ENCODE measurements around the gene EFNB2.

The EFNB2 gene

DNA sequence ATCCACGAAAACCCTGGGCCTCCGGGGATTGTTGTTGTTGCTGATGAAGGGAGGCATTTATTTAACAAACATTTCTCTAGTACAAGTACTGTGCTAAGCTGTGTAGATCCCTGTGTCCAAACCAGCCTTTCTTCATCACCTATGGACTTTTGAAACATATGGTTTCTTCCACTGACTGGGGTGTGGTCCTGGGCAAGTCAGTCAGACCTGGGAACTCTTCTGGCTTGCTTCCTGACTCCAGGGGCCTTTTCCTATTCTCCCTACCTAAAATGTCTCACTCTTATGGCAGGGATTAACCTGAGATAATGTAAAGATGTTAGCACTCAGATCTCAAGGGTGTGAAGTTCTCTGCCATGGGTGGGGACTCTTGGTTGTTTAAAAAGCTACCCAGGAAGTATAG lies 46.8 kb downstream of the EFNB2 start:
- DNase-seq (ENCODE audit: insufficient read length, low spot score) (no peak), FAIRE-seq (no peak)
- TF ChIP-seq POLR2AphosphoS5 (IDR thresholded peaks at IDR 0.05; ENCODE audit: low read depth, low read length) (no peak), TAF1 (IDR thresholded peaks at IDR 0.05; ENCODE audit: low read depth, low read length) (no peak), PAX5 (IDR thresholded peaks at IDR 0.05; ENCODE audit: insufficient read depth, low read length, severe bottlenecking) (no peak), SPI1 (IDR thresholded peaks at IDR 0.05; ENCODE audit: low read depth, low read length) (no peak), POU2F2 (IDR thresholded peaks at IDR 0.05; ENCODE audit: low read depth, low read length) (no peak), POLR2A (IDR thresholded peaks at IDR 0.05; ENCODE audit: low read depth, low read length) (no peak)

DNA sequence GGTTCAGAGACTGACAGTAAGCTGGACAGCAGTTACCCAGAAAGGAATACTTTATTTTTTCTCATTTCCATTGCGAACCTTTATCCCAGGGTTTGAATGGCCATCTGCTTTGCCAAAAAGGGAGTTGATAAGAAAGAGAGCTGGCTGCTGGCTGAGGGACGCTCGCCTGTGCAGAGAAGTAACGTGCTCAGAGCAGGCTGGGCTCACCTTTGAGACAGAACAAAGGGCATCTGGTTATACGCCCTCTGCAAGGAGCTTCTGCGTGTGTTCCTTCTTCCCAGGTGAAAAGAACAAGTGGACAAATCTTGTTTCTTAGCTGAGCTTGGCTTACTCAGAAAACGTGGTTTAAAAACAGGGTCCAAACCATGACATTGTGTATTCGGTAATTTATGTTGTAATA lies 47.4 kb downstream of the EFNB2 start:
- TF ChIP-seq POU2F2 (IDR thresholded peaks at IDR 0.05; ENCODE audit: low read depth, low read length) = no peak
- no peak for TF ChIP-seq POLR2AphosphoS5 (IDR thresholded peaks at IDR 0.05; ENCODE audit: low read depth, low read length)
- no peak for TF ChIP-seq PAX5 (IDR thresholded peaks at IDR 0.05; ENCODE audit: insufficient read depth, low read length, severe bottlenecking)
- no peak for TF ChIP-seq POLR2A (IDR thresholded peaks at IDR 0.05; ENCODE audit: low read depth, low read length)
- TF ChIP-seq SPI1 (IDR thresholded peaks at IDR 0.05; ENCODE audit: low read depth, low read length) = no peak
- no peak for TF ChIP-seq TAF1 (IDR thresholded peaks at IDR 0.05; ENCODE audit: low read depth, low read length)
- FAIRE-seq (no peak), DNase-seq (ENCODE audit: insufficient read length, low spot score) (no peak)

GRCh38 chr13:106487129-106487528 lies 48.3 kb downstream of the EFNB2 start:
- no peak for TF ChIP-seq POLR2AphosphoS5 (IDR thresholded peaks at IDR 0.05; ENCODE audit: low read depth, low read length)
- TF ChIP-seq SPI1 (IDR thresholded peaks at IDR 0.05; ENCODE audit: low read depth, low read length) = no peak
- no peak for TF ChIP-seq POU2F2 (IDR thresholded peaks at IDR 0.05; ENCODE audit: low read depth, low read length)
- TF ChIP-seq TAF1 (IDR thresholded peaks at IDR 0.05; ENCODE audit: low read depth, low read length) = no peak
- TF ChIP-seq POLR2A (IDR thresholded peaks at IDR 0.05; ENCODE audit: low read depth, low read length) = no peak
- TF ChIP-seq PAX5 (IDR thresholded peaks at IDR 0.05; ENCODE audit: insufficient read depth, low read length, severe bottlenecking) = no peak
- FAIRE-seq (no peak), DNase-seq (ENCODE audit: insufficient read length, low spot score) (no peak)

- TF ChIP-seq PAX5 (IDR thresholded peaks at IDR 0.05; ENCODE audit: insufficient read depth, low read length, severe bottlenecking) = no peak
- no peak for TF ChIP-seq POU2F2 (IDR thresholded peaks at IDR 0.05; ENCODE audit: low read depth, low read length)
- no peak for TF ChIP-seq POLR2A (IDR thresholded peaks at IDR 0.05; ENCODE audit: low read depth, low read length)
- no peak for TF ChIP-seq SPI1 (IDR thresholded peaks at IDR 0.05; ENCODE audit: low read depth, low read length)
- no peak for TF ChIP-seq TAF1 (IDR thresholded peaks at IDR 0.05; ENCODE audit: low read depth, low read length)
- no peak for TF ChIP-seq POLR2AphosphoS5 (IDR thresholded peaks at IDR 0.05; ENCODE audit: low read depth, low read length)
- DNase-seq (ENCODE audit: insufficient read length, low spot score) (no peak), FAIRE-seq (no peak)
Observed at GRCh38 chr13:106486287-106486686, 49.2 kb downstream of the EFNB2 start.

DNA sequence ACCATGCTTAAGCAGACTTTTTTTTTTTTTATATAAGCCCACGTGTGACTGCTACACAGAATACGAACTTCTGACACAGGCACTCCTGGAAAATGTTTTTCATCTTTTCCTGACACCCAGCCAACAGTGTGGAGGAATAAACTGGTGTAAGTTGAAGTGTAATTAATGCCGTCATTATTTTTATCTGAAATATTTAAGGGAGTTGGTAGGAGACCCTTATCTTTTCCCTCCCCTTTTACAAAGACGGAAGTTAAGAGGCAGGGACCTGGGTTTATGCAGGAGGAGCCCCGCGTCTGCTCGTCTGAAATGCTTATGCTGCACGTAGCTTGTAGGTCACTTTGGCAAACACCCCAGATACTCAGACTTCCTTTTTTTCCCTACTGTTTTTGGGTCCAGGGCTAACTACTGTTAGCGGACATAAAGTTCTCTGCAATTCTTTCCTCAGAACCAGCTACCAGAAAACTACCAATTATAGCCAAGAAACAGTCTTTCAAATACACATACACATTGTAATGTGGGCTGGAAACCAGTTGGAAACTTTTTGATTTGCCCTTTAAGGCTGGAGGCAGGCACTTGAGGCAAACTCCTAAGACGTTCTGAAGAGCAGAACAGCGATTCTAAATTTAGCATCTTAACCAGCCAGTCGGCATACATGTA lies 50.8 kb downstream of the EFNB2 start:
- FAIRE-seq (no peak), DNase-seq (ENCODE audit: insufficient read length, low spot score) (no peak)
- TF ChIP-seq TAF1 (IDR thresholded peaks at IDR 0.05; ENCODE audit: low read depth, low read length) (no peak), PAX5 (IDR thresholded peaks at IDR 0.05; ENCODE audit: insufficient read depth, low read length, severe bottlenecking) (no peak), SPI1 (IDR thresholded peaks at IDR 0.05; ENCODE audit: low read depth, low read length) (no peak), POLR2AphosphoS5 (IDR thresholded peaks at IDR 0.05; ENCODE audit: low read depth, low read length) (no peak), POLR2A (IDR thresholded peaks at IDR 0.05; ENCODE audit: low read depth, low read length) (no peak), POU2F2 (IDR thresholded peaks at IDR 0.05; ENCODE audit: low read depth, low read length) (no peak)

- FAIRE-seq = no peak
- TF ChIP-seq PAX5 (IDR thresholded peaks at IDR 0.05; ENCODE audit: insufficient read depth, low read length, severe bottlenecking) = no peak
- TF ChIP-seq POU2F2 (IDR thresholded peaks at IDR 0.05; ENCODE audit: low read depth, low read length) = no peak
- DNase-seq (ENCODE audit: insufficient read length, low spot score) = no peak
Observed at GRCh38 chr13:106484084-106484483, 51.4 kb downstream of the EFNB2 start.

- no peak for FAIRE-seq
- no peak for DNase-seq (ENCODE audit: insufficient read length, low spot score)
- TF ChIP-seq POU2F2 (IDR thresholded peaks at IDR 0.05; ENCODE audit: low read depth, low read length) (no peak), TAF1 (IDR thresholded peaks at IDR 0.05; ENCODE audit: low read depth, low read length) (no peak), PAX5 (IDR thresholded peaks at IDR 0.05; ENCODE audit: insufficient read depth, low read length, severe bottlenecking) (no peak), POLR2A (IDR thresholded peaks at IDR 0.05; ENCODE audit: low read depth, low read length) (no peak), POLR2AphosphoS5 (IDR thresholded peaks at IDR 0.05; ENCODE audit: low read depth, low read length) (no peak), SPI1 (IDR thresholded peaks at IDR 0.05; ENCODE audit: low read depth, low read length) (no peak)
Observed at GRCh38 chr13:106481919-106482318, 53.5 kb downstream of the EFNB2 start.

DNA sequence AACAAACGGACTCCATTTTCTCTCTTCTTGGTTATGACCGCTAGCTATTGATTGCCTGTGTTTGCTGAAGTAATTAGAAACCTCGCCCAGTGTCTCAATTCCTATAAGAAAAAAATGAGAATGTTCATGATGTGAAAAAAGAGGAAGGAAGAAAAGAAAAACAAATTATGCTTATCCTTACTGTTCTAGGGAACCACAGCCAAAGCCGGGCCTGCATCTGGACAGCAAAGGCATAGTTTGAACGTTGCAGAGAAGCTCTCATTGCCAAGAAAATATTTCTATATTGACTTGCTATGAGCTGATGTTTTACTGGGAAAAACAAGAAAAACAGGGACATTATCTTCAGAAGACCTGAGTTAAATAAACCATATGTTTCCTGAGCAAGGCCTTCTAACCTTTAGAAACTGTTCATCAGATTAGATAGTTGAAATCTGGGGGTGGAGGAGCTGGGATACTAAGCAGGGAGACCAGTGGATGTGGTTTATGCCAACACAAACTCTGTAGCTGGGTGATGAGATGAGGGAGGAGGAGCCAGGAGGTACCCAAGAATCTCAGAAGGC lies 55.0 kb downstream of the EFNB2 start:
- DNase-seq (ENCODE audit: insufficient read length, low spot score) (no peak), FAIRE-seq (no peak)
- TF ChIP-seq POLR2AphosphoS5 (IDR thresholded peaks at IDR 0.05; ENCODE audit: low read depth, low read length) = no peak

DNA sequence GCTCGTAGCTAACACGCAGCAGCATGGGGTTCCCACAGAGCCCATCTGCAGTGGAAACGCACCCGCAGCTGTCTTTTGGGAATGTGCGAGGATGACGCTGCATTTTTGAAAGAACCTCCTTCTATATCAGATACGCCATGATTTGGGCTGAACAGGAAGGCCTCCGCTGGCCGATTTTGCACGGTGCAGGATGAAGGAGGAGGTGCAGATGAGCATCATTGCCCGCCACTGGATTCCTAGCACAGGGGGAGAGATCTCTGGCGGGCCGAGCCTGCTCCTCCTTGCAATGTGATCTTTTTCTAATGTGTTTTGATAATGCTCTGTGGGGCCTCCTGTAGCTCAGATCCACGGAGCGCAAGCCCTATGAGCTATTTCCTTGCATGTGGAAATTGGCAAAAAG lies 55.5 kb downstream of the EFNB2 start:
- no peak for DNase-seq (ENCODE audit: insufficient read length, low spot score)
- TF ChIP-seq PAX5 (IDR thresholded peaks at IDR 0.05; ENCODE audit: insufficient read depth, low read length, severe bottlenecking) = no peak
- TF ChIP-seq SPI1 (IDR thresholded peaks at IDR 0.05; ENCODE audit: low read depth, low read length) = no peak
- no peak for TF ChIP-seq POU2F2 (IDR thresholded peaks at IDR 0.05; ENCODE audit: low read depth, low read length)
- TF ChIP-seq TAF1 (IDR thresholded peaks at IDR 0.05; ENCODE audit: low read depth, low read length) = no peak
- TF ChIP-seq POLR2AphosphoS5 (IDR thresholded peaks at IDR 0.05; ENCODE audit: low read depth, low read length) = no peak
- TF ChIP-seq POLR2A (IDR thresholded peaks at IDR 0.05; ENCODE audit: low read depth, low read length) = no peak
- FAIRE-seq = no peak

GRCh38 chr13:106478116-106478515 lies 57.3 kb downstream of the EFNB2 start:
- DNase-seq (ENCODE audit: insufficient read length, low spot score) (no peak), FAIRE-seq (no peak)
- TF ChIP-seq POLR2A (IDR thresholded peaks at IDR 0.05; ENCODE audit: low read depth, low read length) (no peak), PAX5 (IDR thresholded peaks at IDR 0.05; ENCODE audit: insufficient read depth, low read length, severe bottlenecking) (no peak), SPI1 (IDR thresholded peaks at IDR 0.05; ENCODE audit: low read depth, low read length) (no peak), TAF1 (IDR thresholded peaks at IDR 0.05; ENCODE audit: low read depth, low read length) (no peak), POLR2AphosphoS5 (IDR thresholded peaks at IDR 0.05; ENCODE audit: low read depth, low read length) (no peak), POU2F2 (IDR thresholded peaks at IDR 0.05; ENCODE audit: low read depth, low read length) (no peak)
